ENCODE measurements around the gene ARID5B. TPM values are rescaled to one million over a fixed set of nuclear protein-coding genes. Genes with fewer than 3 reads are reported as not detected.

Gene ARID5B
- polyA plus RNA-seq, 1 donor from 2014 or later: 2.1 TPM

DNA sequence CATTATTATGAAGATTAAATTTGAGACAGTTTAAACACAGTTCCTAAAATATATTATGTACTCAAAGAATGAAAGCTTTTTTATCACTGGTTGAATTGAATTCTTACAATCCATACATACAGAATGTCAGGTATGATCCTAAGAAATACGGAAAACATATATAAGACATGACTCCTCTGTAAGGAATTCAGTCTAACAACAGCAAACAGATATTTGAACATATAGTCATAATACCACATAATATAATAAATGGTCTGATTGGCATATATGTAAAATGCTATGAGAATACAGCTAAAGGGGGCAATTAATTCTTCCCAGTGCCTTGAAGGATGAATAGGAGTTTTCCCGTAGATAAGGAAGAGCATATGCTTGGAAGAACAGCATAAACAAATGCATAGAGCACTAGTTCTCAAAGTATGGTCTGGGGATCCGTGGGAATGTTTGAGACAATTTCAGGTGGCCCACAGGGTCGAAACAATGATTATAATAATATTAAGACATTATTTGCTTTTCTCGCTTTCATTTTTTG lies 10.6 kb upstream of the ARID5B start:
- Histone ChIP-seq H4K20me1 (ENCODE audit: insufficient read depth) (no peaks in the 10 kb centered on the region), H3K4me2 (ENCODE audit: low read length) (no peak overlapping the region), H3F3A (ENCODE audit: insufficient read depth, low read length, poor library complexity, severe bottlenecking) (no peaks in the 10 kb centered on the region), H3K9ac (ENCODE audit: low read length) (no peak overlapping the region), H3K27me3 (ENCODE audit: insufficient read depth, low read depth, low read length) (no peaks in the 10 kb centered on the region), H3K9me3 (ENCODE audit: low read length) (no peaks in the 10 kb centered on the region), H3K36me3 (ENCODE audit: insufficient read depth, low read length) (no peaks in the 10 kb centered on the region), H3K79me2 (replicated peaks; ENCODE audit: insufficient read depth, low read length) (no peaks in the 10 kb centered on the region), H3K4me3 (ENCODE audit: low read length) (no peak overlapping the region), H3K9me2 (ENCODE audit: insufficient read depth, low read length) (no peaks in the 10 kb centered on the region), H2AFZ (ENCODE audit: low read depth, low read length) (no peak overlapping the region), H3K27ac (ENCODE audit: low read length) (no peak overlapping the region)
- TF ChIP-seq, protein P1, sequence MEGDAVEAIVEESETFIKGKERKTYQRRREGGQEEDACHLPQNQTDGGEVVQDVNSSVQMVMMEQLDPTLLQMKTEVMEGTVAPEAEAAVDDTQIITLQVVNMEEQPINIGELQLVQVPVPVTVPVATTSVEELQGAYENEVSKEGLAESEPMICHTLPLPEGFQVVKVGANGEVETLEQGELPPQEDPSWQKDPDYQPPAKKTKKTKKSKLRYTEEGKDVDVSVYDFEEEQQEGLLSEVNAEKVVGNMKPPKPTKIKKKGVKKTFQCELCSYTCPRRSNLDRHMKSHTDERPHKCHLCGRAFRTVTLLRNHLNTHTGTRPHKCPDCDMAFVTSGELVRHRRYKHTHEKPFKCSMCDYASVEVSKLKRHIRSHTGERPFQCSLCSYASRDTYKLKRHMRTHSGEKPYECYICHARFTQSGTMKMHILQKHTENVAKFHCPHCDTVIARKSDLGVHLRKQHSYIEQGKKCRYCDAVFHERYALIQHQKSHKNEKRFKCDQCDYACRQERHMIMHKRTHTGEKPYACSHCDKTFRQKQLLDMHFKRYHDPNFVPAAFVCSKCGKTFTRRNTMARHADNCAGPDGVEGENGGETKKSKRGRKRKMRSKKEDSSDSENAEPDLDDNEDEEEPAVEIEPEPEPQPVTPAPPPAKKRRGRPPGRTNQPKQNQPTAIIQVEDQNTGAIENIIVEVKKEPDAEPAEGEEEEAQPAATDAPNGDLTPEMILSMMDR (IDR thresholded peaks at IDR 0.05; ENCODE audit: poor library complexity, severe bottlenecking): no peak
- TF ChIP-seq POLR2AphosphoS5 (IDR thresholded peaks at IDR 0.05): no peak
- TF ChIP-seq SMC3 (conservative IDR thresholded peaks at IDR 0.05; ENCODE audit: poor library complexity): no peak
- TF ChIP-seq EP300 (conservative IDR thresholded peaks at IDR 0.05; ENCODE audit: poor library complexity, severe bottlenecking): no peak
- TF ChIP-seq, protein P2, sequence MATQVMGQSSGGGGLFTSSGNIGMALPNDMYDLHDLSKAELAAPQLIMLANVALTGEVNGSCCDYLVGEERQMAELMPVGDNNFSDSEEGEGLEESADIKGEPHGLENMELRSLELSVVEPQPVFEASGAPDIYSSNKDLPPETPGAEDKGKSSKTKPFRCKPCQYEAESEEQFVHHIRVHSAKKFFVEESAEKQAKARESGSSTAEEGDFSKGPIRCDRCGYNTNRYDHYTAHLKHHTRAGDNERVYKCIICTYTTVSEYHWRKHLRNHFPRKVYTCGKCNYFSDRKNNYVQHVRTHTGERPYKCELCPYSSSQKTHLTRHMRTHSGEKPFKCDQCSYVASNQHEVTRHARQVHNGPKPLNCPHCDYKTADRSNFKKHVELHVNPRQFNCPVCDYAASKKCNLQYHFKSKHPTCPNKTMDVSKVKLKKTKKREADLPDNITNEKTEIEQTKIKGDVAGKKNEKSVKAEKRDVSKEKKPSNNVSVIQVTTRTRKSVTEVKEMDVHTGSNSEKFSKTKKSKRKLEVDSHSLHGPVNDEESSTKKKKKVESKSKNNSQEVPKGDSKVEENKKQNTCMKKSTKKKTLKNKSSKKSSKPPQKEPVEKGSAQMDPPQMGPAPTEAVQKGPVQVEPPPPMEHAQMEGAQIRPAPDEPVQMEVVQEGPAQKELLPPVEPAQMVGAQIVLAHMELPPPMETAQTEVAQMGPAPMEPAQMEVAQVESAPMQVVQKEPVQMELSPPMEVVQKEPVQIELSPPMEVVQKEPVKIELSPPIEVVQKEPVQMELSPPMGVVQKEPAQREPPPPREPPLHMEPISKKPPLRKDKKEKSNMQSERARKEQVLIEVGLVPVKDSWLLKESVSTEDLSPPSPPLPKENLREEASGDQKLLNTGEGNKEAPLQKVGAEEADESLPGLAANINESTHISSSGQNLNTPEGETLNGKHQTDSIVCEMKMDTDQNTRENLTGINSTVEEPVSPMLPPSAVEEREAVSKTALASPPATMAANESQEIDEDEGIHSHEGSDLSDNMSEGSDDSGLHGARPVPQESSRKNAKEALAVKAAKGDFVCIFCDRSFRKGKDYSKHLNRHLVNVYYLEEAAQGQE (IDR thresholded peaks at IDR 0.05; ENCODE audit: borderline replicate concordance): no peak
- TF ChIP-seq RAD21 (conservative IDR thresholded peaks at IDR 0.05): no peak
- TF ChIP-seq MXI1 (conservative IDR thresholded peaks at IDR 0.05; ENCODE audit: poor library complexity, severe bottlenecking): no peak
- TF ChIP-seq TAF1 (IDR thresholded peaks at IDR 0.05; ENCODE audit: low read depth): no peak
- TF ChIP-seq EZH2 (IDR thresholded peaks at IDR 0.05; ENCODE audit: borderline replicate concordance, insufficient read depth, low read length, poor library complexity, severe bottlenecking): no peak

DNA sequence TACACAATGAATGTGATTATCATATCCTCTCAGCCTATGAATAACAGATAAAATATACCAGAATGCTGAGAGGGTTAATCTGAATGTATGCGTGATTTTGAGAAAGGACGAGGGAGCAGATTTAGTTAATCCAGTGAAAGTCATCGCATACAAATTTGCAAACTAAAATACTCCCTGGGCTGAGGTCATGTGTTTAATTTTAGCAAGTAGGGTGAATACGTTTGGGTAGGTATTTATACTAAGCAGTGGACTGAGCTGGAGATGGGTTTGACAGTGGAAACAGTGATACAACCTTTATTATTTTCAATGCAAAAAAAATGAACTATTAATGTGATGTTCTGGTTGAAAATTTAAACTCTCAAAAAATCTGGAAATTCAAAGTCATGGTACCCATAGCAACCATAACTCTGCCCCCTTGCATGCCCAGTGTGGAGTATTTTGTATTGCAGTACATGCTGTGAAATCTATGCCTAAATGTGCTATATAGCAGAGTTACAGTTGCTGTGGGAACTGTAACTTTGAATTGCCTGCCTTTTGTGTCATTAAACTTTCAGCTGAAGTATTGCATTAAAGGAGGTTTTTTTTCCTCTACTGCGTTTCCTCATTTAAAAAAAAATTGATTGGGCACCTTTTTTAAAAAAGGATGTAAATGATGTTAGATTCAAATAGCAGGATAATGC lies 9.5 kb upstream of the ARID5B start:
- no peak overlapping the region for H3K9ac ChIP-seq (ENCODE audit: low read length)
- H3K36me3 ChIP-seq (ENCODE audit: insufficient read depth, low read length): no peaks in the 10 kb centered on the region
- H3K27ac ChIP-seq (ENCODE audit: low read length): no peak overlapping the region
- no peaks in the 10 kb centered on the region for H3K9me3 ChIP-seq (ENCODE audit: low read length)
- H3K79me2 ChIP-seq (replicated peaks; ENCODE audit: insufficient read depth, low read length): no peaks in the 10 kb centered on the region
- H3F3A ChIP-seq (ENCODE audit: insufficient read depth, low read length, poor library complexity, severe bottlenecking): no peaks in the 10 kb centered on the region
- H3K27me3 ChIP-seq (ENCODE audit: insufficient read depth, low read depth, low read length): no peaks in the 10 kb centered on the region
- TF ChIP-seq EZH2 (IDR thresholded peaks at IDR 0.05; ENCODE audit: borderline replicate concordance, insufficient read depth, low read length, poor library complexity, severe bottlenecking): no peak
- TF ChIP-seq, protein P2 (IDR thresholded peaks at IDR 0.05; ENCODE audit: borderline replicate concordance): no peak
- TF ChIP-seq, protein P1 (IDR thresholded peaks at IDR 0.05; ENCODE audit: poor library complexity, severe bottlenecking): no peak
- TF ChIP-seq POLR2AphosphoS5 (IDR thresholded peaks at IDR 0.05): no peak
- TF ChIP-seq MXI1 (conservative IDR thresholded peaks at IDR 0.05; ENCODE audit: poor library complexity, severe bottlenecking): no peak
- TF ChIP-seq TAF1 (IDR thresholded peaks at IDR 0.05; ENCODE audit: low read depth): no peak
- TF ChIP-seq RAD21 (conservative IDR thresholded peaks at IDR 0.05): no peak
- TF ChIP-seq SMC3 (conservative IDR thresholded peaks at IDR 0.05; ENCODE audit: poor library complexity): no peak
- TF ChIP-seq EP300 (conservative IDR thresholded peaks at IDR 0.05; ENCODE audit: poor library complexity, severe bottlenecking): no peak
- no peaks in the 10 kb centered on the region for H3K9me2 ChIP-seq (ENCODE audit: insufficient read depth, low read length)
- no peak overlapping the region for H3K4me2 ChIP-seq (ENCODE audit: low read length)
- H3K4me3 ChIP-seq (ENCODE audit: low read length): no peak overlapping the region
- H2AFZ ChIP-seq (ENCODE audit: low read depth, low read length): no peak overlapping the region
- no peaks in the 10 kb centered on the region for H4K20me1 ChIP-seq (ENCODE audit: insufficient read depth)

Measured in neural cell (in vitro differentiated cells).